IMR-90 (cell line): ENCODE data around the gene FEM1B. TPM values are rescaled to one million over a fixed set of nuclear protein-coding genes. Genes with fewer than 3 reads are reported as not detected.

Experiments used
- ATAC-seq: fragments of 200-7000 bp; cut with Tn5 transposase; 2 replicates; pipeline ENCODE4 v1.9.1; 2020; ENCODE audit warnings: low read depth, mild to moderate bottlenecking, moderate library complexity
- BruUV-seq: library from RNA; stranded (reverse); fragments of 400-500 nt; replicated peaks from 2 replicates; lab custom pipeline; 2021; lab: Mats Ljungman, UMichigan
- CTCF ChIA-PET: fragments of 300-600 bp; formaldehyde crosslinking; extraction: SDS; loops from one replicate; lab custom pipeline; 2021; ENCODE audit warnings: antibody characterized with exemption; lab: Yijun Ruan, JAX
- POLR2A ChIA-PET: fragments of 300-600 bp; sonication (Branson Sonifier 250); formaldehyde crosslinking; loops from one replicate; lab custom pipeline; 2022; ENCODE audit warnings: antibody characterized with exemption; ENCODE audit not compliant: unreplicated experiment; lab: Charles Lee
- DNase-seq: peaks from one replicate; pipeline ENCODE4 v3.0.0; 2013
- H2AFZ ChIP-seq: replicated peaks from 2 replicates; pipeline ENCODE3; 2013; ENCODE audit warnings: low read length, mild to moderate bottlenecking; ENCODE audit not compliant: poor library complexity
- H2AK5ac ChIP-seq: 2 replicates; pipeline ENCODE4 v1.6.1; 2013; ENCODE audit warnings: low read depth, low read length, inconsistent platforms
- H2AK9ac ChIP-seq: replicated peaks from 2 replicates; pipeline ENCODE3; 2013; ENCODE audit warnings: mild to moderate bottlenecking, low read depth, low read length, moderate library complexity; ENCODE audit not compliant: poor library complexity
- H2BK120ac ChIP-seq: 2 replicates; pipeline ENCODE4 v1.6.1; 2013; ENCODE audit warnings: low read depth, low read length, inconsistent platforms
- H2BK15ac ChIP-seq: 3 replicates; pipeline ENCODE4 v1.6.1; 2013; ENCODE audit warnings: low read depth, low read length, inconsistent platforms
- H2BK20ac ChIP-seq: 2 replicates; pipeline ENCODE4 v1.6.1; 2013; ENCODE audit warnings: low read depth, mild to moderate bottlenecking, inconsistent platforms, low read length, moderate library complexity
- H2BK5ac ChIP-seq: 2 replicates; pipeline ENCODE4 v1.6.1; 2013; ENCODE audit warnings: mild to moderate bottlenecking, low read depth, low read length, inconsistent platforms; ENCODE audit not compliant: poor library complexity, severe bottlenecking
- H3K14ac ChIP-seq: replicated peaks from 2 replicates; pipeline ENCODE4 v1.6.1; 2013; ENCODE audit warnings: low read depth, low read length, inconsistent platforms
- H3K18ac ChIP-seq: 2 replicates; pipeline ENCODE4 v1.6.1; 2013; ENCODE audit warnings: low read depth, low read length, control low read depth
- H3K23ac ChIP-seq: 2 replicates; pipeline ENCODE4 v1.6.1; 2013; ENCODE audit warnings: low read depth, low read length, inconsistent platforms
- H3K27ac ChIP-seq: 2 replicates; pipeline ENCODE4 v1.5.1; 2013; ENCODE audit warnings: mild to moderate bottlenecking, control low read depth, low read length; ENCODE audit not compliant: insufficient read depth
- H3K27me3 ChIP-seq: 2 replicates; pipeline ENCODE4 v1.6.1; 2013; ENCODE audit warnings: low read length; ENCODE audit not compliant: control insufficient read depth, insufficient read depth
- H3K36me3 ChIP-seq: 2 replicates; pipeline ENCODE4 v1.6.1; 2013; ENCODE audit warnings: low read length, mixed read lengths; ENCODE audit not compliant: control insufficient read depth, insufficient read depth
- H3K4ac ChIP-seq: 2 replicates; pipeline ENCODE4 v1.6.1; 2013; ENCODE audit warnings: low read depth, low read length, inconsistent platforms
- H3K4me1 ChIP-seq: 2 replicates; pipeline ENCODE4 v1.6.1; 2013; ENCODE audit warnings: low read length, mixed read lengths; ENCODE audit not compliant: control insufficient read depth, insufficient read depth
- H3K4me2 ChIP-seq: 2 replicates; pipeline ENCODE4 v1.6.1; 2013; ENCODE audit warnings: low read depth, mild to moderate bottlenecking, control low read depth, low read length, moderate library complexity
- H3K4me3 ChIP-seq: 2 replicates; pipeline ENCODE4 v1.5.1; 2013; ENCODE audit warnings: low read depth, mild to moderate bottlenecking, control low read depth, low read length, moderate library complexity; ENCODE audit not compliant: insufficient read depth
- H3K56ac ChIP-seq: 2 replicates; pipeline ENCODE4 v1.6.1; 2013; ENCODE audit warnings: low read length, inconsistent platforms; ENCODE audit not compliant: insufficient read depth; ENCODE audit errors: extremely low read depth
- H3K79me1 ChIP-seq, 2 experiments: 2 replicates each; pipeline ENCODE4 v1.6.1; 2013; ENCODE audit warnings: low read length in 2 of 2, inconsistent platforms in 1 of 2, low read depth in 1 of 2
- H3K9ac ChIP-seq: 2 replicates; pipeline ENCODE4 v1.6.1; 2013; ENCODE audit warnings: low read depth, low read length, control low read depth
- H3K9me1 ChIP-seq: 2 replicates; pipeline ENCODE4 v1.6.1; 2013; ENCODE audit warnings: low read length, inconsistent platforms; ENCODE audit not compliant: insufficient read depth
- H3K9me3 ChIP-seq: 2 replicates; pipeline ENCODE4 v1.6.1; 2013; ENCODE audit warnings: low read length; ENCODE audit not compliant: control insufficient read depth, insufficient read depth
- H4K20me1 ChIP-seq: 2 replicates; pipeline ENCODE4 v1.6.1; 2013; ENCODE audit warnings: low read length, inconsistent platforms; ENCODE audit not compliant: insufficient read depth
- H4K5ac ChIP-seq: 2 replicates; pipeline ENCODE4 v1.6.1; 2013; ENCODE audit warnings: mild to moderate bottlenecking, low read depth, low read length, control low read depth
- H4K8ac ChIP-seq, 2 experiments: 2 replicates each; pipeline ENCODE4 v1.6.1; 2013; ENCODE audit warnings: low read depth in 2 of 2, low read length in 2 of 2, control low read depth in 1 of 2, inconsistent platforms in 1 of 2
- H4K91ac ChIP-seq: 2 replicates; pipeline ENCODE4 v1.6.1; 2013; ENCODE audit warnings: low read depth, low read length, inconsistent platforms; ENCODE audit not compliant: insufficient read depth
- BHLHE40 ChIP-seq: fragments of 150-350 bp; IDR thresholded peaks from 2 replicates; pipeline ENCODE4 v1.6.1; 2016; ENCODE audit warnings: mild to moderate bottlenecking, low read depth, low read length
- CEBPB ChIP-seq: IDR thresholded peaks from 2 replicates; pipeline ENCODE4 v1.6.1; 2012; ENCODE audit warnings: low read depth, low read length, improper control_type of control experiment
- MAZ ChIP-seq: IDR thresholded peaks from 2 replicates; pipeline ENCODE4 v1.6.1; 2012; ENCODE audit warnings: low read depth, mild to moderate bottlenecking, low read length, improper control_type of control experiment, moderate library complexity, borderline replicate concordance
- POLR2A ChIP-seq: IDR thresholded peaks from 2 replicates; pipeline ENCODE4 v1.6.1; 2012; ENCODE audit warnings: mild to moderate bottlenecking, low read depth, low read length
- RFX5 ChIP-seq: IDR thresholded peaks from 2 replicates; pipeline ENCODE4 v1.8.0; 2012; ENCODE audit warnings: low read depth, mild to moderate bottlenecking, low read length, moderate library complexity
- WGBS, 2 experiments: methylation state at CpG; one replicate each; pipeline versions ENCODE4 v1.1.5 to v1.1.7; 2013; ENCODE audit warnings: missing lambda C conversion rate in 2 of 2; ENCODE audit not compliant: insufficient read length in 1 of 2; ENCODE audit errors: extremely low coverage in 2 of 2; 5-methylcytosine and 5-hydroxymethylcytosine counted together
- dilution Hi-C: fragments of 300-500 bp; cut with HindIII; formaldehyde crosslinking; loops from one replicate; pipeline ENCODE4 v1.14.3; 2018; ENCODE audit warnings: low sequenced_read_pairs; ENCODE audit not compliant: unreplicated experiment
- in situ Hi-C: fragments of 300-500 bp; cut with MboI; formaldehyde crosslinking; loops from 3 replicates; pipeline ENCODE4 v1.14.3; 2019; ENCODE audit warnings: low sequenced_read_pairs, inconsistent platforms, mixed read lengths
- intact Hi-C: fragments of 100-400 bp; cut with micrococcal nuclease; formaldehyde crosslinking; loops from 2 replicates; pipeline ENCODE4 v1.10.0; 2022
- polyA plus RNA-seq, 3 experiments: library from polyadenylated mRNA; depleted of rRNA; stranded (reverse); fragments of >200 nt; gene quantifications; 2 replicates each; pipeline ENCODE4 v1.2.3, GENCODE V29; 2012; ENCODE audit warnings: low replicate concordance in 1 of 3
- total RNA-seq: library from RNA; depleted of rRNA; stranded (reverse); fragments of >200 nt; gene quantifications from 2 replicates; pipeline ENCODE4 v1.2.3, GENCODE V29; 2012

The FEM1B gene
- total and polyA plus RNA-seq, 2 of the 4 experiments (the other 2 are of a cell fraction): 16.9 to 51.4 TPM

DNA sequence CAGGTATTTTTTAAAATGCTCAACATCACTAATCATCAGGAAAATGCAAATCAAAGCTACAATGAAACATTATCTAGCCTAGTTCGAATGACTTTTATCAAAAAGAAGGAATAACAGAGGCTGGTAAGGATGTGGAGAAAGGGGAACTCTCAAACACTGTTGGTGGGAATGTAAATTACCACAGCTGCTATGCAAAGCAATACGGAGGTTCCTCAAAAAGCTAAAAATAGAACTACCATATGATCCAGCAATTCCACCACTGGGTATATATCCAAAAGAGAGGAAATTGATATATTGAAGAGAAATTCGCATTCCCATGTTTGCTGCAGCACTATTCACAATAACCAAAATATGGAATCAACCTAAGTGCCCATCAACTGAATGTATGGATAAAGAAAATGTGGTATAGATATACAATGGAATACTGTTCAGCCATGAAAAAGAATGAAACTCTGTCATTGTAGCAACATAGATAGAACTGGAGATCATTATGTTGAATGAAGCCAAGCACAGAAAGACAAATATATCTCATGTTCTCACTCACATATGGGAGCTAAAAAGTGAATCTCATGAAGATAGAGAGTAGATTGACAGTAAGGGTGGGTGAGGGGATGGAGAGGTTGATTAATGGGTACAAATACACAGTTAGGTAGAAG lies 28.4 kb upstream of the FEM1B start:
- H3K27me3 ChIP-seq: peaks cover 2% of the 10 kb centered on the region; the same call in 1 of the 2 replicates
- dilution Hi-C loops: no loop called here
- no peak overlapping the region for H2AFZ ChIP-seq
- no peak overlapping the region for H3K18ac ChIP-seq
- no peak overlapping the region for H4K91ac ChIP-seq
- ATAC-seq (no peak), DNase-seq (no peak)
- H3K9ac ChIP-seq: no peak overlapping the region
- no CpG with 5 or more reads among the region's 3 CpGs for whole genome bisulfite sequencing, 2 experiments
- TF ChIP-seq RFX5: no peak
- TF ChIP-seq CEBPB: no peak
- TF ChIP-seq BHLHE40: no peak
- no peak for TF ChIP-seq POLR2A
- TF ChIP-seq MAZ: no peak
- ChIA-PET CTCF (no interaction called here), POLR2A (no interaction called here)
- peaks cover 4% of the 10 kb centered on the region for H3K9me3 ChIP-seq
- no peak overlapping the region for H2BK120ac ChIP-seq
- no peak overlapping the region for H3K23ac ChIP-seq
- H3K4ac ChIP-seq: no peak overlapping the region
- H2BK5ac ChIP-seq: no peak overlapping the region
- no peak overlapping the region for H2BK20ac ChIP-seq
- no peak overlapping the region for H3K14ac ChIP-seq
- H3K79me1 ChIP-seq: no peaks in the 10 kb centered on the region
- H3K56ac ChIP-seq: no peak overlapping the region
- H2BK15ac ChIP-seq: no peak overlapping the region
- H3K4me1 ChIP-seq: no peaks in the 10 kb centered on the region
- H3K4me3 ChIP-seq: no peak overlapping the region
- no peaks in the 10 kb centered on the region for H3K36me3 ChIP-seq
- intact Hi-C loops: no loop called here
- in situ Hi-C loops: no loop called here
- H3K4me2 ChIP-seq: no peak overlapping the region
- no peak overlapping the region for H3K27ac ChIP-seq
- no peaks in the 10 kb centered on the region for H4K20me1 ChIP-seq
- no peaks in the 10 kb centered on the region for H3K9me1 ChIP-seq
- no peak overlapping the region for H2AK5ac ChIP-seq
- no peak overlapping the region for H4K5ac ChIP-seq
- BruUV-seq: no TSS peak
- no peak overlapping the region for H2AK9ac ChIP-seq
- H4K8ac ChIP-seq: no peak overlapping the region
